K562 (cell line): Measurements from ENCODE around the gene SMCO3. TPM values are rescaled to one million over a fixed set of nuclear protein-coding genes. Genes with fewer than 3 reads are reported as not detected.

ENCODE experiments used
- ATAC-seq: fragments of 200-7000 bp; cut with Tn5 transposase; 3 replicates; pipeline ENCODE4 v1.9.1; 2020; ENCODE audit warnings: moderate library complexity
- BruUV-seq: library from RNA; stranded (reverse); fragments of 400-500 nt; replicated peaks from 2 replicates; lab custom pipeline; 2021; lab: Mats Ljungman, UMichigan
- CTCF ChIA-PET: fragments of 300-600 bp; formaldehyde crosslinking; extraction: SDS; loops from one replicate; lab custom pipeline; 2021; ENCODE audit warnings: low intra/inter-chr PET ratio; lab: Yijun Ruan, JAX
- POLR2A ChIA-PET: fragments of 300-600, 350-650 bp; sonication (Branson Sonifier 250); formaldehyde crosslinking; extraction: SDS; loops from one replicate; lab custom pipeline; 2021; ENCODE audit warnings: antibody characterized with exemption, inconsistent platforms; lab: Yijun Ruan, JAX
- DNase-seq, 4 experiments: peaks; one replicate each; pipeline versions ENCODE4 v3.0.0 to v3.0.0-alpha.2; 2011 to 2018; ENCODE audit warnings: low spot score in 3 of 4, mixed read lengths in 3 of 4; ENCODE audit errors: extremely low read depth in 1 of 4
- FAIRE-seq: peaks from 2 replicates; lab custom pipeline; 2011; peaks lifted over from hg19 to GRCh38; lab: Jason Lieb, UNC
- H2AFZ ChIP-seq: 2 replicates; pipeline ENCODE4 v1.6.0; 2011; ENCODE audit warnings: low read depth, low read length, control low read depth, inconsistent platforms
- H3K27ac ChIP-seq: fragments of 200-600 bp; 3 replicates; pipeline ENCODE4 v1.8.0; 2011; ENCODE audit warnings: low read depth, mild to moderate bottlenecking, control low read depth, inconsistent platforms, low read length, moderate library complexity, mixed read lengths; ENCODE audit errors: extremely low read depth
- H3K27me3 ChIP-seq, 2 experiments: fragments of 300-600 bp in 1 of 2; 2 replicates in 1 of 2; 3 replicates in 1 of 2; pipeline versions ENCODE4 v1.6.0 to v1.8.0; 2011; ENCODE audit warnings: inconsistent platforms in 2 of 2, low read length in 2 of 2, mild to moderate bottlenecking in 1 of 2, mixed read lengths in 1 of 2, moderate library complexity in 1 of 2; ENCODE audit not compliant: control insufficient read depth in 2 of 2, insufficient read depth in 2 of 2
- H3K36me3 ChIP-seq: fragments of 300-600 bp; 3 replicates; pipeline ENCODE4 v1.8.0; 2011; ENCODE audit warnings: mild to moderate bottlenecking, low read length, inconsistent platforms; ENCODE audit not compliant: control insufficient read depth, insufficient read depth
- H3K4me1 ChIP-seq, 2 experiments: fragments of 200-600 bp in 1 of 2; replicated peaks in 1 of 2; 2 replicates in 1 of 2; 3 replicates in 1 of 2; pipeline versions ENCODE4 v1.5.1 to v1.8.0; 2011; ENCODE audit warnings: inconsistent platforms in 2 of 2, low read length in 2 of 2, mild to moderate bottlenecking in 1 of 2, mixed read lengths in 1 of 2, moderate library complexity in 1 of 2; ENCODE audit not compliant: control insufficient read depth in 2 of 2, insufficient read depth in 2 of 2
- H3K4me2 ChIP-seq: 2 replicates; pipeline ENCODE4 v1.6.1; 2011; ENCODE audit warnings: low read length, control low read depth, inconsistent platforms, mixed read lengths; ENCODE audit not compliant: insufficient read depth
- H3K4me3 ChIP-seq: fragments of 200-600 bp; sonication (generic), shearing (Covaris generic); 2 replicates; pipeline ENCODE4 v1.5.1; 2016; ENCODE audit warnings: control low read depth, inconsistent platforms
- H3K79me2 ChIP-seq: fragments of 200-600 bp; 3 replicates; pipeline ENCODE4 v1.8.0; 2011; ENCODE audit warnings: low read length, inconsistent platforms; ENCODE audit not compliant: control insufficient read depth, insufficient read depth
- H3K9ac ChIP-seq, 2 experiments: 2 replicates each; pipeline versions ENCODE4 v1.6.0 to v1.6.1; 2011; ENCODE audit warnings: low read depth in 2 of 2, low read length in 2 of 2, control low read depth in 1 of 2, inconsistent platforms in 1 of 2, mild to moderate bottlenecking in 1 of 2, mixed read lengths in 1 of 2; ENCODE audit not compliant: insufficient read depth in 1 of 2
- H3K9me1 ChIP-seq: one replicate; pipeline ENCODE4 v1.6.0; 2011; ENCODE audit warnings: inconsistent platforms, mild to moderate bottlenecking, low read length, moderate library complexity; ENCODE audit not compliant: control insufficient read depth, insufficient read depth
- H3K9me3 ChIP-seq: replicated peaks from 2 replicates; pipeline ENCODE4 v1.5.1; 2011; ENCODE audit warnings: low read depth, low read length, inconsistent platforms; ENCODE audit not compliant: control insufficient read depth, insufficient read depth
- H4K20me1 ChIP-seq: replicated peaks from 2 replicates; pipeline ENCODE4 v1.6.1; 2011; ENCODE audit warnings: low read length, inconsistent platforms, mixed read lengths; ENCODE audit not compliant: control insufficient read depth, insufficient read depth
- HDAC2 ChIP-seq: fragments of 450-650 bp; IDR thresholded peaks from 2 replicates; pipeline ENCODE4 v1.6.1; 2016; ENCODE audit warnings: mild to moderate bottlenecking
- HDGF ChIP-seq: fragments of 450-650 bp; IDR thresholded peaks from 2 replicates; pipeline ENCODE4 v1.6.1; 2016
- KDM1A ChIP-seq, 2 experiments: fragments of 450-650 bp; IDR thresholded peaks; 2 replicates each; pipeline ENCODE4 v1.6.1; 2016; ENCODE audit warnings: mild to moderate bottlenecking in 2 of 2
- PTTG1 ChIP-seq: fragments of 450-650 bp; IDR thresholded peaks from 2 replicates; pipeline ENCODE4 v1.6.1; 2016; ENCODE audit warnings: low read depth, mild to moderate bottlenecking, missing genetic modification characterization, missing compliant biosample characterization
- WGBS: fragments of 100-300 bp; shearing (Covaris generic); methylation state at CpG from one replicate; pipeline ENCODE4 v1.1.6; 2016; ENCODE audit warnings: low coverage, mixed read lengths; ENCODE audit not compliant: insufficient coverage; ENCODE audit errors: missing lambda C conversion rate; 5-methylcytosine and 5-hydroxymethylcytosine counted together
- in situ Hi-C: fragments of 300-500 bp; cut with MboI; formaldehyde crosslinking; loops from 4 replicates; pipeline ENCODE4 v1.15.0; 2018; ENCODE audit warnings: inconsistent platforms, mixed read lengths
- intact Hi-C: fragments of 100-400 bp; cut with micrococcal nuclease; formaldehyde crosslinking; loops from 2 replicates; pipeline ENCODE4 v1.14.2; 2022
- polyA plus RNA-seq, 8 experiments: library from polyadenylated mRNA; depleted of rRNA in 4 of 8; stranded (reverse) in 5 of 8; unstranded in 3 of 8; fragments of >200 nt; fragmentation: Nextera tagmentation in 2 of 8; fragmentation: Illumina TruSeq in 1 of 8; extraction: Ambion mirVana in 2 of 8; extraction: Trizol in 1 of 8; gene quantifications; 2 replicates each; pipeline versions ENCODE4 v1.2.1 to v1.2.3, GENCODE V29; 2011 to 2014; ENCODE audit warnings: inconsistent platforms in 1 of 8, missing spikeins in 1 of 8
- total RNA-seq, 7 experiments: library from RNA; depleted of rRNA in 6 of 7; stranded (reverse); fragments of >200 nt in 6 of 7; fragmentation: Illumina TruSeq in 2 of 7; extraction: Trizol in 2 of 7; gene quantifications; 2 replicates each; pipeline versions ENCODE4 v1.2.1 to v1.2.3, GENCODE V29; 2011 to 2021; ENCODE audit warnings: low replicate concordance in 1 of 7
- TF ChIP-seq, protein P1 (sequence below), 2 experiments: IDR thresholded peaks; 2 replicates each; pipeline ENCODE4 v1.6.1; 2011; ENCODE audit warnings: borderline replicate concordance in 1 of 2, control low read depth in 1 of 2, low read depth in 1 of 2, low read length in 1 of 2, mild to moderate bottlenecking in 1 of 2, mixed read lengths in 1 of 2, moderate library complexity in 1 of 2; ENCODE audit not compliant: insufficient read depth in 1 of 2, insufficient read length in 1 of 2, poor library complexity in 1 of 2, severe bottlenecking in 1 of 2; ENCODE audit errors: extremely low read depth in 1 of 2
- TF ChIP-seq, protein P2 (sequence below): IDR thresholded peaks from 3 replicates; pipeline ENCODE4 v1.6.1; 2011; ENCODE audit warnings: borderline replicate concordance, mild to moderate bottlenecking; ENCODE audit not compliant: insufficient read length, insufficient read depth
- TF ChIP-seq, protein P3 (sequence below): fragments of 250-450 bp; sonication (Bioruptor Pico); IDR thresholded peaks from 2 replicates; pipeline ENCODE4 v1.5.0; 2021
- TF ChIP-seq, protein P4 (sequence below): fragments of 450-650 bp; conservative IDR thresholded peaks from 2 replicates; pipeline ENCODE4 v1.6.1; 2016; ENCODE audit warnings: missing genetic modification characterization, low read depth, mild to moderate bottlenecking, missing compliant biosample characterization, moderate library complexity
- TF ChIP-seq, protein P5 (sequence below), 2 experiments: fragments of 250-450 bp in 1 of 2; fragments of 450-650 bp in 1 of 2; sonication (Bioruptor Pico) in 1 of 2; IDR thresholded peaks; 2 replicates each; pipeline versions ENCODE4 v1.6.1 to v1.8.0; 2016 to 2021; ENCODE audit warnings: mild to moderate bottlenecking in 2 of 2, moderate library complexity in 2 of 2, missing compliant biosample characterization in 1 of 2, missing genetic modification characterization in 1 of 2

The SMCO3 gene
- total and polyA plus RNA-seq, 9 of the 15 experiments (the other 6 are each of a cell fraction or from before 2014, with no cell fraction given), result 0.10 to 0.14 TPM; not detected in 7

DNA sequence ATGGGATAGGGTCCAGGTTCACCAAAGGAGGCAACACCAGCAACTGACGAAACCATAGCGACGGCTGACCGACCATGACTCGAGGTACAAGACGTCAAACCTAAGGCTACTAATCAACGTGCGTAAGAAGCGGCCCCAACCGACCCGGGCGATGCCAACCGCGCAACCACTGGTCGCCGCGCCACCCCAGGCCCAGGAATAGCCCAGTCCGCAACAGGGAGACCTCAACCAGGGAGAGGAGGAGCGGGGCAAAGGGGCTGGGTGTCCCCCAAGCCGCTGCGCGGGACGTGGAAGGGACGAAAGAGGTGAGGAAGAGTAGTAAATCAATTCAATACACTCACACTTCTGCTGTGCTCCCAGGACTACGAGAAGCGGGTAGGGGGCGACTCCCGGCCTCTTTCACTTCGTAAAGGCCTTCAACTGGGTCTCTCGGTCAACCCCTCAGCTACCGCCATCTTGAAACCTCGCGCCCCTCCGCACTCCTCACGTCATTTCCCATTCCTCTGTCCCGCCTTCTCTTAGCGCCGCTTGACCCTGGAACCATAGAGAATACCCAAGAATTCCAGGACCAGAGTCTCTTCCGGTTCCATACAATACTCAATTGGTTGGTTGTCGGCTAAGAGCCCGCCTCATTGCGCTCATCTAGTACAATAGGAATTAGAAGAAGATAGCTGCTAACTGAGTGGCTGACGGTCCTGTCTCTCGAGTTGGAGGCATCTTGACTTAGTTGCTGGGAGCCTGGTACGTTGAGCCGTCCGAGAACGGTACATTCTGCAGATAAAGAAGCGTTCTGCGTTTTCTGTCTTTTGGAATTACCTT is 10.8 kb downstream of the SMCO3 start, which contains the start of the genes C12orf60 and WBP11 (continued):
- TF ChIP-seq, protein P1, sequence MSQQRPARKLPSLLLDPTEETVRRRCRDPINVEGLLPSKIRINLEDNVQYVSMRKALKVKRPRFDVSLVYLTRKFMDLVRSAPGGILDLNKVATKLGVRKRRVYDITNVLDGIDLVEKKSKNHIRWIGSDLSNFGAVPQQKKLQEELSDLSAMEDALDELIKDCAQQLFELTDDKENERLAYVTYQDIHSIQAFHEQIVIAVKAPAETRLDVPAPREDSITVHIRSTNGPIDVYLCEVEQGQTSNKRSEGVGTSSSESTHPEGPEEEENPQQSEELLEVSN (IDR thresholded peaks at IDR 0.05; ENCODE audit: borderline replicate concordance in 1 of 2, extremely low read depth in 1 of 2, insufficient read depth in 1 of 2, insufficient read length in 1 of 2, low read depth in 1 of 2, low read length in 1 of 2, poor library complexity in 1 of 2, severe bottlenecking in 1 of 2), result peak in 1 of 2 experiments; percentile 48
- TF ChIP-seq, protein P2, sequence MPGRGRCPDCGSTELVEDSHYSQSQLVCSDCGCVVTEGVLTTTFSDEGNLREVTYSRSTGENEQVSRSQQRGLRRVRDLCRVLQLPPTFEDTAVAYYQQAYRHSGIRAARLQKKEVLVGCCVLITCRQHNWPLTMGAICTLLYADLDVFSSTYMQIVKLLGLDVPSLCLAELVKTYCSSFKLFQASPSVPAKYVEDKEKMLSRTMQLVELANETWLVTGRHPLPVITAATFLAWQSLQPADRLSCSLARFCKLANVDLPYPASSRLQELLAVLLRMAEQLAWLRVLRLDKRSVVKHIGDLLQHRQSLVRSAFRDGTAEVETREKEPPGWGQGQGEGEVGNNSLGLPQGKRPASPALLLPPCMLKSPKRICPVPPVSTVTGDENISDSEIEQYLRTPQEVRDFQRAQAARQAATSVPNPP, result no peak
- TF ChIP-seq, all 486 proteins: peak for 64

DNA sequence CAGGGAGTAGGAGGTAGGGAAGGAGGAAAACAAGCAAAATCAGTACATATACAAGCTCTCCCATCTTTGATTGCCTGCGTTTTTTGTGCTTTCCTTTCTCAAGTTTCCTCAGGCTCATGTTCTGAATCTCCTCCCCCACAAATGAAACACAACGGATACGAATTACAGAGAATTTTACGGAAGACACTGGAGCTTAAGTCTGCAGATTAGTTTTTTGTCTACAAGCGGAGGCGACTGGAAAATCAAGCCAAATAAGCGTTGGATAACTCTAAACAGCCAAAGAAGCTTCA is 11.3 kb downstream of the SMCO3 start:
- ATAC-seq (no peak), DNase-seq (peak in 2 of 4 experiments; percentile 4 to 5), FAIRE-seq (no peak)
- Histone ChIP-seq H3K27me3 (no peaks in the 10 kb centered on the region), H3K4me3 (peak overlapping the region; percentile 90), H4K20me1 (no peaks in the 10 kb centered on the region), H3K4me1 (no peaks in the 10 kb centered on the region), H3K27ac (peak overlapping the region; percentile 80), H3K9ac (peak overlapping the region; percentile 85 to 95), H3K36me3 (peaks cover 34% of the 10 kb centered on the region), H2AFZ (peak overlapping the region; percentile 91), H3K9me1 (no peaks in the 10 kb centered on the region), H3K4me2 (peak overlapping the region; percentile 94), H3K79me2 (peaks cover 45% of the 10 kb centered on the region), H3K9me3 (no peaks in the 10 kb centered on the region)
- no TSS peak for BruUV-seq
- WGBS, result 3% methylated on average over 7 of the region's 7 CpGs
- POLR2A ChIA-PET, result interaction anchor here (0.6 to 1.2 kb wide), 4 partner anchors 10 to 273 kb away, joined by 3 to 4 read pairs (median 4); partner anchors contain the start of gene SMCO3
- CTCF ChIA-PET, result no interaction called here
- intact Hi-C loops, result loop anchor here (5.0 kb wide), 1 partner anchor 40 kb away; the partner anchor contains the start of gene ART4
- in situ Hi-C loops, result loop anchor here (25.0 kb wide), 1 partner anchor 1085 kb away; the partner anchor contains the start of gene STRAP
- TF ChIP-seq KDM1A (IDR thresholded peaks at IDR 0.05) (no peak), HDGF (no peak), PTTG1 (no peak), HDAC2 (no peak)
- TF ChIP-seq, protein P3, sequence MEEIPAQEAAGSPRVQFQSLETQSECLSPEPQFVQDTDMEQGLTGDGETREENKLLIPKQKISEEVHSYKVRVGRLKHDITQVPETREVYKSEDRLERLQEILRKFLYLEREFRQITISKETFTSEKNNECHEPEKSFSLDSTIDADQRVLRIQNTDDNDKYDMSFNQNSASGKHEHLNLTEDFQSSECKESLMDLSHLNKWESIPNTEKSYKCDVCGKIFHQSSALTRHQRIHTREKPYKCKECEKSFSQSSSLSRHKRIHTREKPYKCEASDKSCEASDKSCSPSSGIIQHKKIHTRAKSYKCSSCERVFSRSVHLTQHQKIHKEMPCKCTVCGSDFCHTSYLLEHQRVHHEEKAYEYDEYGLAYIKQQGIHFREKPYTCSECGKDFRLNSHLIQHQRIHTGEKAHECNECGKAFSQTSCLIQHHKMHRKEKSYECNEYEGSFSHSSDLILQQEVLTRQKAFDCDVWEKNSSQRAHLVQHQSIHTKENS (CRISPR knock-in tag), result no peak
- TF ChIP-seq, protein P4, sequence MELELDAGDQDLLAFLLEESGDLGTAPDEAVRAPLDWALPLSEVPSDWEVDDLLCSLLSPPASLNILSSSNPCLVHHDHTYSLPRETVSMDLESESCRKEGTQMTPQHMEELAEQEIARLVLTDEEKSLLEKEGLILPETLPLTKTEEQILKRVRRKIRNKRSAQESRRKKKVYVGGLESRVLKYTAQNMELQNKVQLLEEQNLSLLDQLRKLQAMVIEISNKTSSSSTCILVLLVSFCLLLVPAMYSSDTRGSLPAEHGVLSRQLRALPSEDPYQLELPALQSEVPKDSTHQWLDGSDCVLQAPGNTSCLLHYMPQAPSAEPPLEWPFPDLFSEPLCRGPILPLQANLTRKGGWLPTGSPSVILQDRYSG (tag), result no peak
- TF ChIP-seq, protein P5, sequence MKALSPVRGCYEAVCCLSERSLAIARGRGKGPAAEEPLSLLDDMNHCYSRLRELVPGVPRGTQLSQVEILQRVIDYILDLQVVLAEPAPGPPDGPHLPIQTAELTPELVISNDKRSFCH (CRISPR knock-in tag; IDR thresholded peaks at IDR 0.05), result no peak
- TF ChIP-seq, protein P5 (tag; IDR thresholded peaks at IDR 0.05), result no peak
